DOHH2 (cell line): Measurements from ENCODE around the gene LALBA.
"Not testable (repeated sequence)": the region's sequence is repeated elsewhere in the genome, so short reads cannot be mapped to it uniquely, and the experiment has no call there.

Source experiments
- CTCF ChIP-seq: fragments of 200-600 bp; sonication (generic); IDR thresholded peaks from one replicate; pipeline ENCODE4 v1.5.1; 2014; ENCODE audit warnings: antibody characterized with exemption, mild to moderate bottlenecking, low read depth, low read length; ENCODE audit not compliant: poor library complexity, severe bottlenecking
- EZH2phosphoT487 ChIP-seq: fragments of 200-600 bp; sonication (generic); IDR thresholded peaks from 2 replicates; pipeline ENCODE4 v1.6.1; 2017; ENCODE audit warnings: borderline replicate concordance, mild to moderate bottlenecking, antibody characterized with exemption, low read length, moderate library complexity, mixed read lengths

GRCh38 chr12:48520381-48520780, 49.5 kb downstream of the LALBA start:
- not testable (repeated sequence) for TF ChIP-seq CTCF, EZH2phosphoT487
